DMS114 treated with DMSO at 0.1 percent for 48 hours (cell line): ENCODE data around the gene NTSR1.

Experiments used
- DNase-seq: peaks from one replicate; lab custom pipeline; 2025; ENCODE audit not compliant: unreplicated experiment; lab: John Stamatoyannopoulos, UW

NTSR1 gene

DNA sequence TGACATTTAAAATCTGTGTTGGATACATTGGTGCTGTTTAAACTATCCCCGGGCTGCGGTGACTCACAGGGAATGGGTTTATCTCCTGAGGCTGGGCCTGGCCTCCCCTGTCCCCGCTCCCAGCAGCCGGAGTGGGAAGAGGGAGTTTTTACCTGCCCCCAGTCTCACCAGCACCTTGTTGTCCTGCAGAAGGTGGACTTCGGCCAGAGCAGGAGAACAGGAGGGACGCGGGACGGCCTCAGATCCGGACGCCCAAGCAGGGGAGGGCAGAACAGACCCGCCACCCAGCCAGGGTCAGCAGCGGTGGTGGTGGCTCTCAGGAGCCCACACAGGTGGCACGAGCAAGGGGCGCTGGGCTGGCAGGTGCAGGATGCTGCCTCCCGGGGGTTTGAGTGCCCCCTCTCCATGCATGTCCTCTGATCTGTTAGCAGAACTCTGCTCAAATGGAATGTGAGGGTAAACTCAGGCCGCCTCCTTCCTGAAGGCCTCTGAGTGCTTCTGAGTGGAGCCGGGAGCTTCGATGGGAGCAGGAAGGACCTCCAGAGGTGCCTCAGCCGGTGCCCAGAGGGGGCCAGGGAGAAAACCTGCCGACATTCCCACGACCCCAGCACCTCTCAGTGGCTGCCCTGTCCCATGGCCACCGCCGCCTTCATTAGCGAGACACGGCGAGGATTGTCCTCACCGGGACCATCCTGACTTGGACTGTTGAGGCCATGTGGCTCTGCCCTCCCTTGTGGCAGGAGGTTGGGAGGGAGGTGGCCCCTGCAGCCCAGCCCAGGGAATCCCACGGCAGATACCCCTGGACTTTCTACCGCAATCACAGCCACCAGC, 44.2 kb downstream of the NTSR1 start:
- no peak for DNase-seq

DNA sequence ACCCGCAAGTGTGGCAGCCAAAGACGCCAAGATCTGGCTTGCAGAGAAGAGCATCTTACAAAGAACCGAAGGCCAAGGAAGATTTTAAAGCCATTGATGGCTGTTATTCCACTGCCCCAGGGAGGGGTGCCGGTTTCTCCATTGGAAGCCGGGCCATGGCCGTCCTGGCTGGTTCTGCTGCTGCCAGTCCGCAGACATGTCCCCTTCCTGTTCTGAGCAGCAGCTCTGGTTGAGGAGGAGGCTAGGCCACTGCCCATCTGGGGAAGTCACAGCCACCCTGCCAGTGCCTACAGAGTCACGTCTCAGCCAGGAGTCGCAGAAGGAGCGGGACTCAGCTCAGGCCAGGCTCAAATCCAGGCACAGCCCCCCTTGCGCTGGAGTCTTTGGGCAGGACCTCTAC, 45.0 kb downstream of the NTSR1 start:
- no peak for DNase-seq

DNA sequence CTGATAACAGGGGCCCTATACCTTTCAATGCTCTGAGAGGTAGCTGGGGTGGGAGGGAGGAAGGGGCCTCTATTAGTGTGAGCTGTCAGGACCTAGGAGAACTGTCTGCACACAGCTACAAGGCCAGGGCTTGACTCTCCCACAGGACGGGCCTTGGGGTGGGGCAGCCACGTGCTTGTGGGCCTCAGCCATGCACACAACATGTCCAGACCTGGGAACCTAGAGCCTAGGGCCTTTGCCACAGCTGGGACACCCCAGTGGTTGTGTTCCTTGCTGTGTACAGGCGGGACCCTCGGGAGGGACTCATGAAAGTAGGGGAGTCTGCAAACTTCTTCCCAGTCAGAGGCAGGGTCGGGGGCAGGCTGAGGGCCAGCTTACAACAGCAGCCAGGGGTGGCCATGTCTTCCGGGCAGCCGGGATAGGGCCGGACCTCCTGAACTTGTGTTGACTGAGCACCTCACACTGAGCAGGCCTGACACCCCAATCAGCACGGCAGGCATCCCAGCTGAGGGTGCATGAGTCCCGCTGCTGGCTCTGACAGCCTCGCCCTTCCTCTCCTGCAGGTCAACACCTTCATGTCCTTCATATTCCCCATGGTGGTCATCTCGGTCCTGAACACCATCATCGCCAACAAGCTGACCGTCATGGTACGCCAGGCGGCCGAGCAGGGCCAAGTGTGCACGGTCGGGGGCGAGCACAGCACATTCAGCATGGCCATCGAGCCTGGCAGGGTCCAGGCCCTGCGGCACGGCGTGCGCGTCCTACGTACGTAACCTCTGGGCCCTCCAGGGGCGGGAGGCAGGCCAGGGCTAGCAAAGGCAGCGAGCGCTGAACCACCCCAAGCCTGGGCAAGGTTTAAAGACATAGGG, 45.7 kb downstream of the NTSR1 start:
- DNase-seq: no peak

DNA sequence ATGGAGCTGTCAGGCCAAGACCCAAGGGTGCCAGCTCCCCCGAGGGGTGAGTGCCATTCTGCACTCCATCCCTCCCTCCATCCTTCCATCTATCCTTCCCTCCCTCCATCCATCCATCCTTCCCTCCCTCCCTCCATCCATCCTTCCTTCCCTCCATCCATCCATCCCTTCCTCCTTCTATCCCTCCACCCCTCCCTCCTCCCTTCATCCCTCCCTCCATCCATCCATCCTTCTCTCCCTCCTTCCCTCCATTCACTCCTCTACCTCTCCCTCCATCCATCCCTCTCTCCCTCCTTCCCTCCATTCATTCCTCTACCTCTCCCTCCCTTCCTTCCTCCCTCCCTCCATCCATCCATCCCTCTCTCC, 46.3 kb downstream of the NTSR1 start:
- DNase-seq: no peak

DNA sequence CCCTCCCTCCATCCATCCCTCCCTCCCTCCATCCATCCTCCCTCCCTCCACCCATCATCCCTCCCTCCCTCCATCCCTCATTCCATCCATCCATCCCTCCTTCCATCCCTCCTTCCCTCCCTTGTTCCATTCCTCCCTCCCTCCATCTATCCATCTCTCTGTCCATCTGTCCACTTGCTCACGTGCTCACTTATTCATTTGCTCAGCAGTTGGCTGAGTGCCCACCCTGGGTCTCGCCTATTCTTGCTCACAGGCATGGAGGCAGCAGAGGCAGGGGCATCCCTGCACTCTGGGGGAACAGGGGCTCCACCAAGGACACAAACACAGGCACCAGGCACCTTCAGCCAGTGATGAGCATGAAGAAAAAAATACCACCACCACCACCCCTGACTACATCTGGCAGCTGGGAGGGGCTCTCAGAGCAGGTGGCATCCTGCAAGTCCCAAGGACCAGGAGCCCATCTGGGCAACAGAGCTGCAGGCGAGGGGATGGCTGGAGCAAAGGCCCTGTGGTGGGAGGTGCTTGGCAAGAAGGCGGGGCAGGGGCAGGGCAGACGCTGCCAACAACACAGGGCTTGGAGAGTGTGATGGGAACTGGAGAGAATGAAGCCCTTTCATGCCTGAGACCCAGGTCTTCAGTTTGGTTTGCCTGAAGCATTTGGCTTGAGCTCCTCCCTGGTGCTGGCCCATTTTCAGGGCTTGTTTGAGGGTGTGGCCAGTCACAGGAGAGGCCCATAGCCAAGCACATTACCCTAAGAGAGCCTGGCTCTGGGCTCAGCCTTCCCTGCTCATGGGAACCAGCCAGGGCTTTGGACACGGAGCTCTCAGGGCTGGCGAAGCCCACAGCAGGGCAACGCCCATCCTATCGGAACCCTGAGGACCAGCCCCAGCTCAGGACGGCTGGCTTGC, 47.4 kb downstream of the NTSR1 start:
- DNase-seq: no peak

- DNase-seq: no peak
Observed at GRCh38 chr20:62758226-62758912, 49.7 kb downstream of the NTSR1 start.

DNA sequence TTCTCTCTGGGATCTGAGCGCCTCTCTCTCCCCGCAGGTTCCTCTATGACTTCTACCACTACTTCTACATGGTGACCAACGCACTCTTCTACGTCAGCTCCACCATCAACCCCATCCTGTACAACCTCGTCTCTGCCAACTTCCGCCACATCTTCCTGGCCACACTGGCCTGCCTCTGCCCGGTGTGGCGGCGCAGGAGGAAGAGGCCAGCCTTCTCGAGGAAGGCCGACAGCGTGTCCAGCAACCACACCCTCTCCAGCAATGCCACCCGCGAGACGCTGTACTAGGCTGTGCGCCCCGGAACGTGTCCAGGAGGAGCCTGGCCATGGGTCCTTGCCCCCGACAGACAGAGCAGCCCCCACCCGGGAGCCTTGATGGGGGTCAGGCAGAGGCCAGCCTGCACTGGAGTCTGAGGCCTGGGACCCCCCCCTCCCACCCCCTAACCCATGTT, 51.4 kb downstream of the NTSR1 start:
- DNase-seq: no peak

DNA sequence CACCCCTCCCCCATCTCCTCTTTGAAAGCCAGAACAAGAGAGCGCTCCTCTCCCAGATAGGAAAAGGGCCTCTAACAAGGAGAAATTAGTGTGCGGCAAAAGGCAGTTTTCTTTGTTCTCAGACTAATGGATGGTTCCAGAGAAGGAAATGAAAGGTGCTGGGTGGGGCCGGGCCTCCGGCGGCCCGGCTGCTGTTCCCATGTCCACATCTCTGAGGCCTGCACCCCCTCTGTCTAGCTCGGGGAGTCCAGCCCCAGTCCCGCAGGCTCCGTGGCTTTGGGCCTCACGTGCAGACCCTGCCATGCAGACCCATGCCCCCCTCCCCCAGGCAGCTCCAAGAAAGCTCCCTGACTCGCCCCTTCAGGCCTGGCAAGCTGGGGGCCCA, 51.8 kb downstream of the NTSR1 start:
- no peak for DNase-seq

DNA sequence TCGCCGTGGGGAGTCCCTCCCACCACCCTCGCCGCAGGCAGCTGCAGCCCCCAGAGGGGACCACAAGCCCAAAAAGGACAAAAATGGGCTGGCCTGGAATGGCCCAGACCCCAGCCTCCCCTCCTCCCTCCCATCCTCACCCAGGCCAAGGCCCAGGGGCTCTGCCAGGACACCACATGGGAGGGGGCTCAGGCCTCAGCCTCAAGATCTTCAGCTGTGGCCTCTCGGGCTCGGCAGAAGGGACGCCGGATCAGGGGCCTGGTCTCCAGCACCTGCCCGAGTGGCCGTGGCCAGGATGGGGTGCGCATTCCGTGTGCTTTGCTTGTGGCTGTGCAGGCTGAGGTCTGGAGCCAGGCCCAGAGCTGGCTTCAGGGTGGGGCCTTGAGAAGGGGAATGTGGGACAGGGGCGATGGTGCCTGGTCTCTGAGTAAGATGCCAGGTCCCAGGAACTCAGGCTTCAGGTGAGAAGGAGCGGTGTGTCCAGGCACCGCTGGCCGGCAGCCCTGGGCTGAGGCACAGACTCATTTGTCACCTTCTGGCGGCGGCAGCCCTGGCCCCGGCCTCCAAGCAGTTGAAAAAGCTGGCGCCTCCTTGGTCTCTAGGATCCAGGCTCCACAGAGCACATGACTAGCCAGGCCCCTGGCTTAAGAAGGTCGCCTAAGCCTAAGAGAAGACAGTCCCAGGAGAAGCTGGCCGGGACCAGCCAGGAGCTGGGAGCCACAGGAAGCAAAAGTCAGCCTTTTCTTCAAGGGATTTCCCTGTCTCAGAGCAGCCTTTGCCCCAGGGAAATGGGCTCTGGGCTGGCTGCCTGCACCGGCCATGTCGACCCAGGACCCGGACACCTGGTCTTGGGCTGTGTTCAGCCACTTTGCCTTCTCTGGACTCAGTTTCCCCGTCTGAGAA, 52.5 kb downstream of the NTSR1 start:
- DNase-seq: no peak

GRCh38 chr20:62761759-62762131, 53.1 kb downstream of the NTSR1 start:
- DNase-seq: no peak

DNA sequence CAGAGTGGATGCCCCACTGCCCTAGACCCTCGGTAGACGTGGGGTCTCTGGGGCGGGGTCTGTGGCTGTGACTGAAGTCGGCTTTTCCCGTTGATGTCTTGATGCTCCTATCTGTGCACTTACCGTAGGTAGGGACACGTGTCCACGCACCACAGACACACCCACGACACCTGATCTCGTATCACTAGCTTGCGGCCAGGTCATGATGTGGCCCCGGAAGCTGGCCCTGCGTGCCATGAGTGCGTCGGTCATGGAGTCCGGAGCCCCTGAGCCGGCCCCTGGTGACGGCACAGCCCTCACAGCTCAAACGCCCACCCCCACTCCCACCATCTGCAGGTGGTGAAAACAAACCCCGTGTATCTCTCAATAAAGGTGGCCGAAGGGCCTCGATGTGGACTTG, 53.7 kb downstream of the NTSR1 start:
- DNase-seq: no peak

DNA sequence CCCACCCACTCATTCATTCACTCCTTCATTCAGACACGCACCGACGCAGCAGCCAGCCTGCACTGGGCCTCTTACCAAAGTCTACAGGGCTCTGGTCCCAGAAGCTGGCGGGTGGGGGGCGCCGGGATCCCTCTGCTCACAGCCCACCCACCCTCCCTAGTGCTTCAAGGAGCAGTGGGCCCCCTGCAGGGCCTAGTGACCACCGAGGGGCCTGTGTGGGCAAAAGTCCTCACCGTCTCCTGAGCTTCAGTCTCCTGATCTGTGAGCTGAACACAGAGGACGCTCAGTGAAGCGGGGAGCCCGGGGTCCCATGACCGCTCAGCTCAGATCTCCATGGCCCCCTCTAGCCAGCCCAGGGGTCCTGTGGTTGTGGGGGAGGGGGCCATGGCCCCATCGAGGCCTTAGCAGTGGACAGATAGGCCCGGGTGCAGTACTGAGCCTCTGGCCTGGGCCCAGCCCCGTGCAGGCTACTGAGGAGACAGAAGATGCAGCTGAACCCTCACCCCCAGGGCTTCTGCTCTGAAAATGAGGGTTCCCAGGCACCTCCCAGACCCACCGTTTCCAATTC, 54.2 kb downstream of the NTSR1 start:
- DNase-seq: no peak

- DNase-seq: no peak
Observed at GRCh38 chr20:62763404-62763803, 54.8 kb downstream of the NTSR1 start.

DNA sequence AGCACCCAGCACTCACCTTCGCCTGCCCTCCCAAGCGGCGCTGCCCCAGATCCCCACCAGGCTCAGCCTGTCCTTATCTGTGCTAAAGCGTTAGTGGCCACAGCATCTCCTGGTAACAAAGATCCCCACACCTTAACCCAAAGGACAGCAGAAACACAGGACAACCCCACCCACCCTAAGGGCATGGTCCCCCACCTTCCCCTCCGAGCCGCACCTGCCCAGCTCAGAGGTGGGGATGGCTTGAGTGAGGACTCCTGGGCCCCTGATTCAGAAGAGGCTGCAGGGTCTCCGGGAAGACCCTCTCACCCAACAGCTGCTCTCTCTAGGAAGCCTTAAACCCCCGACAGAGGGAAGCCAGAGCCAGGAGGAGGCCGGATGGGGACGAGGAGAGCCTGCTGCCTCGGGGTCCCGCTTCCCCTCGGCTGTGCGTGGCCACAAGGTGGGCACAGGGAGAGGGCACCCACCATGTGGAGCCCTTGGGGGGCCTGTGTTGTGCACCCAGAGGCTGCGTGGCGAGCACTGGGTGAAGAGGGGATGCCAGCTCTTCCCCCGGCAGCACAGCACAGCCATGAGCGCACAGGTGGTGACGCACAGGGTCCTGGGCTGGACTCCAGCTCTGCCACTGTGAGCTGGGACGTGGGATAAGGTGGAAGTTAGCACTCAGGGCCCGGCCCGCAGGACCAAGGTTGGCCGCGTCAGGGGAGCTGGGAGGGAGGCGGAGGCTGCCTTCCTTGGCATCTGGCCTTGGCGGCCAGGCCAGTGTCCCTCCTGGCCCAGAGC, 55.7 kb downstream of the NTSR1 start:
- DNase-seq: no peak

DNA sequence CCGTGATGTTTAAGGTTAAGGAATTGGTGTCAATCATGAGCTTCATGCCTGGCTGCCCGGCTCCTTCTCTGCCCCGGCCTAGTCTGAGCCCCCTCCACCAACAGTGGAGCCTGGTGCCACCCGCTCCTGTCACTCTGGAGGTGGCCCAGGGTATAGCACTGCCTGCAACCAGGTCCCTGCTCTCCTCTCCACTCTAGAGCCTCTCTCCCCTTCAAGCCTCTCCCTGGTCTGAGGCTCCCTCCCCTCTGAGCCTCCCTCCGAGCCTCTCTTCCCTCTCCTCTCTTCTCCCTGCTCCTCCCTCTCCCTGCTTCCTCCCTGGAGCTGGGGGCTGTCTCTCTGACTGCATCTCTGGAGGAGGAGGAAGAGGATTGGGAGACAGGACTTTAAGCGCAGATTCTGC, 56.4 kb downstream of the NTSR1 start:
- no peak for DNase-seq

DNA sequence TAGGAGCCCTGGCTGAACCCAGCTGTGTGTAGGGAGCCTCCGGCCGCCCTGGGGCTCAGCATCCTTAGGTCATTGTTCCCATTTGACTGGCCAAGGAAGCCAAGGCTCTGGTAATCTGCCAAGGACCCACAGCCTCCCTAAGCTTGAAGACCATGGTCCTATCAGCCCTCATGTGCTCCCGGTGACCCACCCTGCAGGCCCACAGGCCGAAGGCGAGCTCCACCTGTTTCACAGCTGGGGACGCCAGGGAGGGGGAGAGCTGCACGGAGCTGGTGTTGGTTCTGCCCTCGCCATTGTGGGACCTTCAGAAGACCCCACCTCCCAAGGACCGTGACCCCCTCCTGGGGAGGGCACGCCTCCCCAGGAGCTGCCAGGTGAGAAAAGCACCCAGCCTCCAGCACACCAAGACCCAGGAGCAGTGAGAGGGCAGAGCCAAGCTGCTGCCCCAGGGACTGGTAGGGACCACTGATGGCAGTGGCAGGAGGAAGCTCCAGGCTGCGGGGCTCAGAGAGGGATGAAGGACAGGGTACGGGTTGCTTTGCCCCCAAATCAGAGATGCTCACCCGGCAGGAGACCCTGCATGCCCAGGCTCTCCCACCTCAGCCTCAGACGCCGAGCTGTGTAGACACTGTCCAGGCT, 56.9 kb downstream of the NTSR1 start:
- DNase-seq: no peak

DNA sequence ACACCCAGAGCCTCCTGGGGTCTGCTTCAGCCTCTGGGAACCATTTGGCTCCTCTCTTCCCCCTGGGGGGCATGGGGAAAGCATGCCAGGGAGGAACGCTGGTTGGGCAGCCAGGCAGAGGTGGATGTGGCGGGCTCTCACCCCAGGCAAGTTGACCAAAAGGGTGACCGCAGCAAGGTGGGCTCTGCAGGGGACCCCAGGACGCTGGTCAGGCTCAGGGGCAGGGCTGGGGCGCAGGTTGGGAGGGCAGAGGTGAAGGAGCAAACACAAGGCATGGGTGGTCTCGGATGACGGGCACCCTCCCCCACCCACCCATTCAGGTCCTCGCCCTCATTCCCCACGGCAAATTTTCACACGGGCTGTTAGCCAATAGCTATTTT, 57.4 kb downstream of the NTSR1 start:
- no peak for DNase-seq

DNA sequence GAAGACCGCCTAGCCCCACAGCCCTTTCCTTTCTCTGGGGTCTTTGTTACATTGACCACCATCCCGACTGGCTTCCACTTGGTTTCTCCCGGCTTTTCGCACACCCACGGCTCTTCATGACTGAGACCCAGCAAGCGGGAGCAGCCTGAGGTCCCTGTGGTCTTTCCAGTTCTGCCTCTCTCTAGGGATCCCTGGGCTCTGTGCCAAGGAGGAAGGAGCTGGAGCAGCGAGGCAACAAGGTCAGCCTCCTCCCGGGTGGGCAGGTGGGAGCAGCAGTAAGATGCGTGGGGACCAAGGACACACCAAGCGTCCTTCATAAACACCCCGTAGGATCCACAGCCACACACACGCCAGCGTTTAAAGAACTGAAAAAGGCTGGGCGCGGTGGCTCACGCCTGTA, 58.1 kb downstream of the NTSR1 start:
- no peak for DNase-seq
